Measurements from ENCODE around the gene GNG13. TPM values are rescaled to one million over a fixed set of nuclear protein-coding genes. Genes with fewer than 3 reads are reported as not detected.

The GNG13 gene
- total and polyA plus RNA-seq, 9 of the 15 experiments (the other 6 are each of a cell fraction or from before 2014, with no cell fraction given): not detected

GRCh38 chr16:770411-770810 lies 30.1 kb downstream of the GNG13 start:
- Histone ChIP-seq H3K4me2 (ENCODE audit: insufficient read depth, low read length) (no peak overlapping the region), H3K9me3 (replicated peaks; ENCODE audit: control insufficient read depth, insufficient read depth, low read depth, low read length) (no peaks in the 10 kb centered on the region), H3K4me3 (no peak overlapping the region), H4K20me1 (replicated peaks; ENCODE audit: control insufficient read depth, insufficient read depth, low read length) (0 out of 2 replicates have a peak, but pooled peaks cover 3% of the 10 kb centered on the region), H3K27me3 (ENCODE audit: control insufficient read depth in 2 of 2, insufficient read depth in 2 of 2, low read length in 2 of 2) (peaks cover 0 to 4% of the 10 kb centered on the region in 2 experiments; a peak in 1 of 5 replicates), H3K27ac (ENCODE audit: extremely low read depth, low read depth, low read length) (no peak overlapping the region), H3K36me3 (ENCODE audit: control insufficient read depth, insufficient read depth, low read length) (no peaks in the 10 kb centered on the region), H3K79me2 (ENCODE audit: control insufficient read depth, insufficient read depth, low read length) (no peaks in the 10 kb centered on the region), H3K9ac (ENCODE audit: insufficient read depth in 1 of 2, low read depth in 2 of 2, low read length in 2 of 2) (no peak overlapping the region), H3K9me1 (ENCODE audit: control insufficient read depth, insufficient read depth, low read length) (peaks cover 2% of the 10 kb centered on the region), H2AFZ (ENCODE audit: low read depth, low read length) (no peak overlapping the region), H3K4me1 (replicated peaks in 1 of 2; ENCODE audit: control insufficient read depth in 2 of 2, insufficient read depth in 2 of 2, low read length in 2 of 2) (peaks cover 0 to 67% of the 10 kb centered on the region in 2 experiments; a peak in 2 of 5 replicates)
- WGBS (ENCODE audit: insufficient coverage, low coverage, missing lambda C conversion rate): 62% methylated on average over 7 of the region's 13 CpGs
- FAIRE-seq (no peak), DNase-seq (ENCODE audit: extremely low read depth in 1 of 4, low spot score in 3 of 4) (no peak), ATAC-seq (no peak)
- ChIA-PET POLR2A (interaction anchor here (0.9 kb wide), 1 partner anchor 10 kb away, joined by 7 read pairs; no protein-coding TSS in a partner anchor), CTCF (ENCODE audit: low intra/inter-chr PET ratio) (no interaction called here)
- in situ Hi-C loops (cut with MboI) (no loop called here), intact Hi-C loops (cut with micrococcal nuclease) (no loop called here)
- TF ChIP-seq PCBP1 (IDR thresholded peaks at IDR 0.05; ENCODE audit: low read depth, low read length, poor library complexity, severe bottlenecking) (no peak), FOXJ3 (CRISPR knock-in tag; IDR thresholded peaks at IDR 0.05) (no peak), NFE2L1 (tag; IDR thresholded peaks at IDR 0.05; ENCODE audit: borderline replicate concordance, low read depth) (no peak), EZH2 (IDR thresholded peaks at IDR 0.05; ENCODE audit: borderline replicate concordance, low read depth, low read length) (no peak), ZBTB7A (IDR thresholded peaks at IDR 0.05; ENCODE audit: borderline replicate concordance, control insufficient read depth, low read depth, low read length) (peak; percentile 2; the same call in 1 of the 2 replicates), U2AF2 (optimal IDR thresholded peaks at IDR 0.05; ENCODE audit: low read depth, low read length) (no peak)
- TF ChIP-seq, protein P1, sequence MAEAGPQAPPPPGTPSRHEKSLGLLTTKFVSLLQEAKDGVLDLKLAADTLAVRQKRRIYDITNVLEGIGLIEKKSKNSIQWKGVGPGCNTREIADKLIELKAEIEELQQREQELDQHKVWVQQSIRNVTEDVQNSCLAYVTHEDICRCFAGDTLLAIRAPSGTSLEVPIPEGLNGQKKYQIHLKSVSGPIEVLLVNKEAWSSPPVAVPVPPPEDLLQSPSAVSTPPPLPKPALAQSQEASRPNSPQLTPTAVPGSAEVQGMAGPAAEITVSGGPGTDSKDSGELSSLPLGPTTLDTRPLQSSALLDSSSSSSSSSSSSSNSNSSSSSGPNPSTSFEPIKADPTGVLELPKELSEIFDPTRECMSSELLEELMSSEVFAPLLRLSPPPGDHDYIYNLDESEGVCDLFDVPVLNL (CRISPR knock-in tag; IDR thresholded peaks at IDR 0.05; ENCODE audit: low read depth): no peak
- TF ChIP-seq, protein P2, sequence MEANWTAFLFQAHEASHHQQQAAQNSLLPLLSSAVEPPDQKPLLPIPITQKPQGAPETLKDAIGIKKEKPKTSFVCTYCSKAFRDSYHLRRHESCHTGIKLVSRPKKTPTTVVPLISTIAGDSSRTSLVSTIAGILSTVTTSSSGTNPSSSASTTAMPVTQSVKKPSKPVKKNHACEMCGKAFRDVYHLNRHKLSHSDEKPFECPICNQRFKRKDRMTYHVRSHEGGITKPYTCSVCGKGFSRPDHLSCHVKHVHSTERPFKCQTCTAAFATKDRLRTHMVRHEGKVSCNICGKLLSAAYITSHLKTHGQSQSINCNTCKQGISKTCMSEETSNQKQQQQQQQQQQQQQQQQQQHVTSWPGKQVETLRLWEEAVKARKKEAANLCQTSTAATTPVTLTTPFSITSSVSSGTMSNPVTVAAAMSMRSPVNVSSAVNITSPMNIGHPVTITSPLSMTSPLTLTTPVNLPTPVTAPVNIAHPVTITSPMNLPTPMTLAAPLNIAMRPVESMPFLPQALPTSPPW (CRISPR knock-in tag; IDR thresholded peaks at IDR 0.05): no peak
- no TSS peak for BruUV-seq (replicated peaks)

Data from K562 (cell line).